H54 (cell line): ENCODE results near the gene KEL.
A peak's percentile ranks its signal among the peaks of the same experiment; 100 is the strongest.

Experiments
- DNase-seq: peaks from one replicate; pipeline ENCODE4 v3.0.0; 2011; ENCODE audit warnings: low spot score, mixed read lengths; ENCODE audit not compliant: insufficient read length
- FAIRE-seq: peaks from 3 replicates; lab custom pipeline; 2011; peaks lifted over from hg19 to GRCh38; lab: Jason Lieb, UNC
- POLR2A ChIP-seq: IDR thresholded peaks from 2 replicates; pipeline ENCODE4 v1.6.1; 2011; ENCODE audit warnings: low read depth, mild to moderate bottlenecking, low read length

KEL gene, protein sequence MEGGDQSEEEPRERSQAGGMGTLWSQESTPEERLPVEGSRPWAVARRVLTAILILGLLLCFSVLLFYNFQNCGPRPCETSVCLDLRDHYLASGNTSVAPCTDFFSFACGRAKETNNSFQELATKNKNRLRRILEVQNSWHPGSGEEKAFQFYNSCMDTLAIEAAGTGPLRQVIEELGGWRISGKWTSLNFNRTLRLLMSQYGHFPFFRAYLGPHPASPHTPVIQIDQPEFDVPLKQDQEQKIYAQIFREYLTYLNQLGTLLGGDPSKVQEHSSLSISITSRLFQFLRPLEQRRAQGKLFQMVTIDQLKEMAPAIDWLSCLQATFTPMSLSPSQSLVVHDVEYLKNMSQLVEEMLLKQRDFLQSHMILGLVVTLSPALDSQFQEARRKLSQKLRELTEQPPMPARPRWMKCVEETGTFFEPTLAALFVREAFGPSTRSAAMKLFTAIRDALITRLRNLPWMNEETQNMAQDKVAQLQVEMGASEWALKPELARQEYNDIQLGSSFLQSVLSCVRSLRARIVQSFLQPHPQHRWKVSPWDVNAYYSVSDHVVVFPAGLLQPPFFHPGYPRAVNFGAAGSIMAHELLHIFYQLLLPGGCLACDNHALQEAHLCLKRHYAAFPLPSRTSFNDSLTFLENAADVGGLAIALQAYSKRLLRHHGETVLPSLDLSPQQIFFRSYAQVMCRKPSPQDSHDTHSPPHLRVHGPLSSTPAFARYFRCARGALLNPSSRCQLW

DNA sequence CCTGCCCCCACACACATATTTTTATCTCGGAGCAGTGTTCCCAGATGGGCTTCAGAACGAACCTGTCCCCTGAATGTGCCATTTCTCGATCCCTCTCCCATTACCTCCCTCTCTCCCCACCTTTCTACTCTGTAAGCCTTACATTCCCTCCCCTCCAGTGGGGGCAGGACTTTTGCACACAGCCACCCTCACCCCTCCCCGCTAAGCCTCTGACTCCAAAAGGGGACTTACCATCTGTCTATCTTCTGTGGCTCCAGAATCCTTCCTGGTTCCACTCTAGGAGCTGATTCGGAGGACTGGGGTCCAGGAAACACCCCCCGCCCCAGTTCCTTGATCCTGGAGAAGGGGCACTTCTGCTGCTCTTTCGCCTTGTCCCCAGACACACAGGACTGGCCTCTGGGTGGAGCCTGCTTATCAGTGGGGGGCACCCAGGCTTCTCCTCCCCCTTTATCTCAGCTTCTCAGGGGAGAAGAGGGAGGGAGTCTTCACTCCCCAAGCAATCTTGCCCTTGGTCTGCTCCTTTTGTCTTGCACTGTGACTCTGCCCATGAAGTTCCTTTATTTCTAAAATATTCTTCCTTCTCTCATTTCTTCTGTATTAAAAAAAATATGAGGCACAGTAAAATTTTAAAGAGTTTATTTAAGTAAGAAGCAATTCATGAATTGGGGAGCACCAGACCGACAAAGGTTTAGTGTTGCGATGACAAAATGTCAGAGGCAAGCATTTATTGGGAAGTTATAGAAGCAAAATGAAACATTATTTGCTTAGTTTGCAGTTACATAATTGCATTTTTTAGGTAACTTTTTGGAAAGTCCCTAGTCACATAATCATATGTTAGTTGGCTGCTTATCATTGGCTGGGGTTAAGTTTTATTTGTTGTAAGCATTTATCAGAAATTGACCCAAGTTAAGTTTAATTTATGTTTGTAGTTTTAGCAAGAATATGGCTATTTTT is at the start of gene KEL:
KEL (minus strand) TSS at position 391 of the 954 bp plus-strand sequence; CDS start at position 234, 157 bp downstream.
- FAIRE-seq (no peak), DNase-seq (no peak)
- TF ChIP-seq POLR2A: no peak

DNA sequence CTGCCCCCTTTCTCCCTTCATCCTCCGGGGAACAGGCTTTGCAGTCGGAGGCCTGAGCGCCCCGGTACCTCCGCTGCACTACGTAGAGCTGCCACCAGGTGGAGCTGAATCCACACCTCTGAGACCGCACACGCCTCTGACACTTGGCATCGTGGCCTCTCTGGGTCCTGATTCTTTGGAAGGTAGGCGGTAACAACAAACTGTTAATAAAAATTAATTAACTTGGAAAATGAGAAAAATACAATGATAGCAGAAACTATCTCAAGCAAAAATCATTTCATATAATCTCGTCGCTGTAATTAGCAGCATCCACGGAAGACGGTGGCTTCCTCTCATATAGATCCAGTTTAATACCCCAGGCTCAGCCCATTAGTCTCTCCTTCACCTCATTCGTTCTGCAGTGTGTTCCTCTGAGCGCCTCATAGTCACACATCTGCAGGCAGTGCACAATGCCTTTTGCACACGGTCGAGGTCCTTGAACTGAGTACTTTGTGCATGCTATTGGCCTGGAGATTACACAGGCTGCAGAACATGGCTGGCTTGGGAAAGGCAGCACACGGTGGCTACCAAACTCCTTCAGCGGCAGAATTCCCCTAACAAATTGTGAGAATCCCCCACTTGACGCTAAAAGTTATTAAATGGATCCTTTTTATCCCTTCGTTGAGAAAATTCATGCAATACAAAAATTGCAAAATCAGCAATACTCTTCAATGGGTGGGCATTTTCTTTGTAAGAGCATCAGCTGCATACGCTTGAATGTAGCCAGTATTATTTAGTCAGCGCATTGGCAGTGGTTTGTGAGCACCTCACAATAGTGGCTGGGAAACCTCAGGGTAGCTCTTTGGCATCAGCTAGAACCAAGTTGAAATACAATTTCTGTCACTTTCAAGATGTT is 46.1 kb upstream of the KEL start:
- FAIRE-seq (no peak), DNase-seq (peak; percentile 44)
- no peak for TF ChIP-seq POLR2A

DNA sequence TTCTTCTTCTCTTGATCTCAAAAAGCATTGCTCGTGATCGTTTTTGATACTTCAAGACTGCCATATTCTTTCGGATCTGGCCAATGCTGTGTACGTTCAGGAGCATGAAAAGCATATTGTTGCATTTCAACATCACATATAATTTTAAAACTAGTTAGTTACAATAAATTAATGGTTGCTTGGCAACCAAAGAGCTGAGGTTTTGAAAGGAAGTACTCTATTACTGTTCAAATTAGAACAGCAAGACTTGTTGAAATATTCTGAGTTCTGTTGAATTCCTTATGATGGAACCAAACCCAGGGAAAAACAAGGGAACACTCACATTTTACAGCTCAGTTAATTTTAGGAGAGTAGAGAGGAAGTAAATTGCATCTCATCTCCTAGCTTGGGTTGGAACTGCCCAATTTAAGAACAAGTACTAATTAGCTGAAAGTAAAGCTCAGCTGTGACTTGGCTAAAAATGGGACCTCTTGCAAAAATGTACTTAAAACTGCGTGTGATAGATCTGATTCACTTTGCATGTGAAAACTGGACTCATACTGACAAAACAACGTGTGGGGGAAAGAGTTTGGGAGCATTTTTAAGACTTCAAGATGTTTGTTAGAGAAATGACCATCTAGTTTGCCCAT is 43.6 kb upstream of the KEL start:
- DNase-seq: no peak
- no peak for TF ChIP-seq POLR2A
- no peak for FAIRE-seq

DNA sequence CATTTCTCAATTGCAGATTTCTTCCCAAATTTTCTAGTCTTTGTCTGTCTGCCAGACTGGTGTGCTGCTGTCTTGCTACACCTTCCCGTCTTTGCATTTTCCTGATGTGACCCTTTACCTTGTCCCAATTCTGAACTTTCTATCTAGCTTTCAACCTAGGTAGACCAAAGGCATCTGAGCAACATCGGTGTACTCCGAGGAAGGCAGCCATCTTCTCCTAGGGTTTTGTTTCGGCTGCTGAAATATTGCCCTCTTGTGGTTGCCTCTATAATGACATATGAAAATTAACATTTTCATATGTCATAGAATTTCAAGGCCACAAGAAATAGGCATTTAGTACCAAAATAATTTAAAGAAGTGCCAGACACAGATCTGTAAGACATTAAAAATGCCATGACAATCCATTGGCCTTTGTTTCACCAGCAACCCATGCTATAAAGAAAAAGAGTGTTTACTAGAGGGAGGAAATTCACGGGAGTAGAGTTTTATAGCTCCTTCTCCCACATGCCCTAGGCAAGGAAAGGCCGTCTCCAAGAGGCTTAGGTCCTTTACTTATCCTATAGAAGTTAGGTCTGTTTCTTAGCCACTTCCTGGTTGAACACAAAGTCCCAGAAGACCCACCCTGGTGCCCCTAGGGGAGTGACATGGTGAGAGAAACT is 41.4 kb upstream of the KEL start:
- no peak for TF ChIP-seq POLR2A
- DNase-seq: peak; percentile 24
- FAIRE-seq: peak; percentile 91

DNA sequence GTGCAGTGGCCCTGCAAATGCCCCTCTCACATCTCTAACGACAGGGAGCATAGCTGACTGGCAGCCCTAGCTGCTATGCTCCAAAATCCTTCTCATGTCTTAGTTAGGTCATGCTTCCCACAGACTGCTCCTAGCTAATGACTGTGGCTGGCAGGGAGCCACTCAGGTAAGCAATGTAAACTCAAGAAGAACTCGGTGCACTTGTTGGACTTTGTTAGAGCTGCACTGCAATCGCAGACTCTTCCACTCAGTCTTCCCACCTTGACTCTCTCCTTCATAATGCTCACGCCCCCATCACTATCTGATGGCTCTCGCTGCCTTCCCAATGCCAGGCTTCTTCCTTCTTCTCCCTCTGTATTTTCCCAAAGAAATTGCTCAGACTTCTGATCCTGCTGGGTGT is 40.7 kb upstream of the KEL start:
- FAIRE-seq (no peak), DNase-seq (no peak)
- no peak for TF ChIP-seq POLR2A

DNA sequence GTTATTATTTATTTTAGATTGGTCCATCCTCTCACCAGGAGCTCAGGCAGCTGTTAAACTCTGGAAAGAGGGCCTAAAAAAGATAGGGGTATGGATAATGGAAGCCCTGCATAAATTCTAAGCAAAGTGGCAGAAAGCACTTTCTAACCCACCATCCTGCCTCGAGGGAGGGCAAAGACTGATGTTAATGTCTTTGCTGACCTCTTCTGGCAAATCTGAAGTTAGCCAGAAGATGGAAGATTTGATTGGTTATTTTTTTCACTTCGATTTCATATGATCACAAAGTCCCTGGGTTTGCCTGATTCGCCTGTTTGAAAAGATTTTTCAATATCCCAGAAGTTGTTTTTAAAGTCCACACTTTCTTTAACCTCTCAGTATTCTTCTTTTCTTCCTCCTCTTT is 39.9 kb upstream of the KEL start:
- DNase-seq: no peak
- no peak for FAIRE-seq
- TF ChIP-seq POLR2A: no peak

DNA sequence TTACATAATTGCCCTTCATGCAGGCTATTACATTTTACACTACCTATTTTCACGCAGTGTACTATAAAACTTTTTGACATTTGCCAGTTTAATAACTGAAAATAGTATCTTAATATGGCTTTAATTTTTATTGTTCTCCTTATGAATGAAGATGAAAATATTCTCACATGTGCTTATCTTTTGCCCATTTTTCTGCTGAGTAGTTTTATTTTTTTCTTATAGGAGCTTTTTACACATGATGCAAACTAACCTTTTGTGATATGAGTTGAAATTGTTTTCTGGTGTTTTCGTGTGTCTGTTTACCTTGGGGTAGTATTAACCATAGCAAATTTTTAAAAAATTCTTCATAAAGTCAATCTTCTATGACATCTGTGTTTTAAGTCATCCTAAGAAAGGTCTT is 38.5 kb upstream of the KEL start:
- DNase-seq (no peak), FAIRE-seq (no peak)
- no peak for TF ChIP-seq POLR2A

DNA sequence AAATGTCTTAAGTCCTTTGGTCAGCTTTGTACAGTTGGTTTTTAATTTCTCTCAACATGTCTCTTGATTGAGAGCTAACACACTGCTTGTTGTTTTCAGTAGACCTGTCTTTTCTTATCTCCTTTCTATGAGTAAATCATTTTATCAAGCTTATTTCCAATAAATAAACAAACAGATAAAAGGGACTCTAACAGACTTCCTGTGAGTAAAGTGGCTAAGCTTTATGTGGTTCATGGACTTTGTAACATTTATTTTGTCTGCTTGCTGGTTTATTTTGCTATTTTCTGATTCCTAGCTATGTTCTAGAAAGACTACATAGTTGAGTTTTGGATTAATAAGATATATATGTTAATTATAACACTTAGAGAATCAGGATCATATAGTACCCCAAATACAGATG is 37.6 kb upstream of the KEL start:
- DNase-seq: no peak
- FAIRE-seq: no peak
- TF ChIP-seq POLR2A: no peak

DNA sequence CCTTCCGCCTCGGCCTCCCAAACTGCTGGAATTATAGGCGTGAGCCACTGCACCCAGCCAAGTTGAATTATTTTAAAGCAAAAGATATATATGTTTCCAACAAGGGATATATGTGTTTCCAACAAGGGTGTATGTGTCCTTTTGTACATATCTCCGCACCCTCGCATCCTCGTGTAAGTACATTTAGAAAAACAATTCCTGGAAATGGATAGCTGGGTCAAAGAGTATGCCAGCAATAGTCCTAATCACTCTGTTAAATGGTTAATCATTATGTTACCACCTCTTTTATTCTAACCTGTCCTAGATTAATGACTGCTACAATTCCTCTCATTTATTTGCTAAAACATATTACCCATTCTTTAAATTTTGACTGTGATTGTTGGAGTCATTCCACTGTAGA is 36.8 kb upstream of the KEL start:
- no peak for TF ChIP-seq POLR2A
- DNase-seq (no peak), FAIRE-seq (no peak)

DNA sequence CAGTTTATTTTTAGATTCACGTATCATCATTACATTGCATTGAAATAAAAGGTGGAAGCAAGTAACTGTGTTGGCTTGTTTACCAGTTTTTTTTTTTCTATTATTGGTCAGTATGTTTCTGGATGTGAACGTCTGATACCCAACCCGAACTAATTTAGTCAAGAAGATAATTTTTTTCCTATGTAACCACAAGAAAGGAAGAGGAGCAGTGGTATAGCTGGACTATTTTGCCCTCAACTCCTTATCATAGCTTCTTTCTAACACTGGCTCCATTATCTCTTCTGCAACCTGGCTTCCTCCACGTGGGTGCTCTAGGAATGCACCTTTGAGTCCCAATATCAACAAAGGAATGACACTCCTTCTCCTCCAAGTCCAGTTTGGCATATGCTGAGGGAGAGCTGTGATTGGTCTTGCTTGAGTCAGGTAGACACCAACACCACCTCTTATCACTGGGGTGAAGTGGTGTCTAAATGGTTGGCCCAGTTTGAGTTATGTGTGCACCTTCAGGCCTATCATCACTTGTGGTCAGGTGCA is 35.4 kb upstream of the KEL start:
- DNase-seq (no peak), FAIRE-seq (no peak)
- TF ChIP-seq POLR2A: no peak

DNA sequence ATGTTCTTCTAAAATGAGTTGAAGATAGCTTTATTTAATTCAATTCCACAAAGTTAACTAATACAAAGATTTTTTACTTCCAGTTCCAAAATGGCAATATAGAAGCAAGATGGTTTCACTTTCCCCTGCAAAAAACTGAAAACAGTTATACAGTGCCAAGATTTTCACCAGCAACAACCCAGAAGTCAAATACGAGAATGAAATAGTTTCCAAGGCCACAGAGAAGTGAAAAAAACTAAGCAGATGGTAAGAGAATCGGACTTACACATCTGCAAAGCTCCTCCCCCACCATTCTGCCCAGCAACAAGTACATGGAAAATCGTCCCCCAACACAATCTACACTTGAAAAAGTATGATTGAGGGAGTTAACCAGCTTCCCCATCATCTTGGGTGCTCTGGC is 30.3 kb upstream of the KEL start:
- FAIRE-seq (no peak), DNase-seq (no peak)
- no peak for TF ChIP-seq POLR2A

DNA sequence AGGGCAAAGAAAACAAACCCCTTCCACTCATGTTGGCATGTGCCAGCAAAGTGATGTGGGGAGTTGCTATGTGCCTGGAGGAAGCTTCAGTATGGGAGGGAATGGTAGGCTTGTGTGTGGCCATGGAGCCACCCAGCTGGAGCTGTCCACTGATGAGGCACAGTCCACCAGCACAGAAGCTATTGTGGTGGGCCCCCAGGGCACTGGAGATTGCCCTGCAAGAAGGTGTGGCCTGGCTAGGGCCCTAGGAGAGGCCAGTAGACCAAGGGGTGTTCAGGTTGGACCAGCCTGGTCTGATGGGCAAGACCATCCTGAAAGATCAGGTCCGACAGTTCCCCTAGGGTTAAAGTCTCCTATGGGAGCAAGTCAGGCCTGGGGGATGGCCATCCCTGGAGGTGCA is 22.1 kb upstream of the KEL start:
- FAIRE-seq (no peak), DNase-seq (no peak)
- no peak for TF ChIP-seq POLR2A
